NCI-H446 (cell line): ENCODE measurements around the gene PLCB1.
A peak's percentile ranks its signal among the peaks of the same experiment; 100 is the strongest.

Experiments used
- DNase-seq, 2 experiments: peaks; one replicate each; lab custom pipeline; 2025; lab: John Stamatoyannopoulos, UW

PLCB1 gene

GRCh38 chr20:8880085-8880853 lies 748.2 kb downstream of the PLCB1 start:
- DNase-seq: no peak

- no peak for DNase-seq
Measured at GRCh38 chr20:8891039-8891438, 759.0 kb downstream of the PLCB1 start.

GRCh38 chr20:8895472-8895871 lies 763.4 kb downstream of the PLCB1 start:
- DNase-seq: no peak

GRCh38 chr20:8898823-8899222 lies 766.8 kb downstream of the PLCB1 start:
- no peak for DNase-seq

GRCh38 chr20:8901237-8902025 lies 769.4 kb downstream of the PLCB1 start:
- no peak for DNase-seq

- DNase-seq: no peak
Measured at GRCh38 chr20:8903655-8904605, 771.9 kb downstream of the PLCB1 start.

- no peak for DNase-seq
Measured at GRCh38 chr20:8909596-8909995, 777.5 kb downstream of the PLCB1 start.

GRCh38 chr20:8912096-8912495 lies 780.0 kb downstream of the PLCB1 start:
- no peak for DNase-seq

GRCh38 chr20:8912731-8913130 lies 780.7 kb downstream of the PLCB1 start:
- DNase-seq: peak in 1 of 2 experiments; percentile 65

- no peak for DNase-seq
Measured at GRCh38 chr20:8913456-8913855, 781.4 kb downstream of the PLCB1 start.

GRCh38 chr20:8914421-8914820 lies 782.4 kb downstream of the PLCB1 start:
- no peak for DNase-seq

GRCh38 chr20:8917084-8917483 lies 785.0 kb downstream of the PLCB1 start:
- no peak for DNase-seq

GRCh38 chr20:8918145-8918544 lies 786.1 kb downstream of the PLCB1 start:
- no peak for DNase-seq

GRCh38 chr20:8924539-8924938 lies 792.5 kb downstream of the PLCB1 start:
- no peak for DNase-seq

- DNase-seq: no peak
Measured at GRCh38 chr20:8930726-8931125, 798.7 kb downstream of the PLCB1 start.

- DNase-seq: peak in 1 of 2 experiments; percentile 31
Measured at GRCh38 chr20:8932192-8933165, 800.4 kb downstream of the PLCB1 start.

- DNase-seq: peak; percentile 41 to 76
Measured at GRCh38 chr20:8933381-8933807, 801.3 kb downstream of the PLCB1 start.

- DNase-seq: no peak
Measured at GRCh38 chr20:8934362-8934761, 802.3 kb downstream of the PLCB1 start.
